Adrenal gland (tissue), 5 donors: ENCODE results near the gene COL6A3.

Experiments
- POLR2A ChIP-seq, 2 donors: fragments of 450-650 bp; IDR thresholded peaks; one replicate each; pipeline ENCODE4 v1.6.1; 2017; ENCODE audit warnings: antibody characterized with exemption in 2 of 2, mild to moderate bottlenecking in 2 of 2, moderate library complexity in 1 of 2
- TF ChIP-seq, protein P1 (sequence below), 6 experiments: fragments of 450-650 bp in 4 of 6; fragments of 200-600 bp in 2 of 6; sonication (generic) in 1 of 6; IDR thresholded peaks; 1 replicate in 5 of 6; 2 replicates in 1 of 6; pipeline versions ENCODE4 v1.5.1 to v1.8.0; 2016 to 2021; ENCODE audit warnings: antibody characterized with exemption in 6 of 6, mild to moderate bottlenecking in 2 of 6, moderate library complexity in 1 of 6
- donor health status: DM: no; HTN: no; CAD: no.

DNA sequence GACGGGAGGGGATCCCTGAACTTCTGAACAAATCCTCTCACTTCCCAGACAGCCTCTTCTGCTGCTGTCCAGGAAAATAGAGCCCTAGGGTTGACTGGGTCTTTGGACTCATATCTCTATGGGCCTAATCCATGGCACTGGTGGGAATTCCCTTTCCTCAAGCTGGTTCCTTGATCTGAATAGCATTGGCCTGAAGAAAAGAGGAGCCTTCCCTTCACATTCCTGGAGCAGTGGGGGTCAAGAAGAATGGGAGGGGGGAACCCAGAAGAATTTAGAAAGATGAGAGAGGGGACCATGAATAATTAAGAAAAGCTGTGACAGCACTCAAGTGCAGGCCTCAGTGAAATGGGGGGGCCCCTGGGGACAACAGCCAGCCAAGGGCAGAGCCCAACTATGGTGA lies 80.2 kb downstream of the COL6A3 start:
- TF ChIP-seq, protein P1, sequence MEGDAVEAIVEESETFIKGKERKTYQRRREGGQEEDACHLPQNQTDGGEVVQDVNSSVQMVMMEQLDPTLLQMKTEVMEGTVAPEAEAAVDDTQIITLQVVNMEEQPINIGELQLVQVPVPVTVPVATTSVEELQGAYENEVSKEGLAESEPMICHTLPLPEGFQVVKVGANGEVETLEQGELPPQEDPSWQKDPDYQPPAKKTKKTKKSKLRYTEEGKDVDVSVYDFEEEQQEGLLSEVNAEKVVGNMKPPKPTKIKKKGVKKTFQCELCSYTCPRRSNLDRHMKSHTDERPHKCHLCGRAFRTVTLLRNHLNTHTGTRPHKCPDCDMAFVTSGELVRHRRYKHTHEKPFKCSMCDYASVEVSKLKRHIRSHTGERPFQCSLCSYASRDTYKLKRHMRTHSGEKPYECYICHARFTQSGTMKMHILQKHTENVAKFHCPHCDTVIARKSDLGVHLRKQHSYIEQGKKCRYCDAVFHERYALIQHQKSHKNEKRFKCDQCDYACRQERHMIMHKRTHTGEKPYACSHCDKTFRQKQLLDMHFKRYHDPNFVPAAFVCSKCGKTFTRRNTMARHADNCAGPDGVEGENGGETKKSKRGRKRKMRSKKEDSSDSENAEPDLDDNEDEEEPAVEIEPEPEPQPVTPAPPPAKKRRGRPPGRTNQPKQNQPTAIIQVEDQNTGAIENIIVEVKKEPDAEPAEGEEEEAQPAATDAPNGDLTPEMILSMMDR (IDR thresholded peaks at IDR 0.05): no peak
- no peak for TF ChIP-seq POLR2A (IDR thresholded peaks at IDR 0.05)
